22Rv1 (cell line): Measurements from ENCODE around the gene SKI.

Experiments
- H3K27ac ChIP-seq: fragments of 450-650 bp; 2 replicates; pipeline ENCODE4 v1.5.1; 2017
- ZFX ChIP-seq: fragments of 450-650 bp; IDR thresholded peaks from 2 replicates; pipeline ENCODE4 v1.6.1; 2017; ENCODE audit warnings: antibody characterized with exemption, borderline replicate concordance
- TF ChIP-seq, protein P1 (sequence below): fragments of 450-650 bp; IDR thresholded peaks from 2 replicates; pipeline ENCODE4 v1.5.1; 2017; ENCODE audit warnings: mild to moderate bottlenecking

The SKI gene

DNA sequence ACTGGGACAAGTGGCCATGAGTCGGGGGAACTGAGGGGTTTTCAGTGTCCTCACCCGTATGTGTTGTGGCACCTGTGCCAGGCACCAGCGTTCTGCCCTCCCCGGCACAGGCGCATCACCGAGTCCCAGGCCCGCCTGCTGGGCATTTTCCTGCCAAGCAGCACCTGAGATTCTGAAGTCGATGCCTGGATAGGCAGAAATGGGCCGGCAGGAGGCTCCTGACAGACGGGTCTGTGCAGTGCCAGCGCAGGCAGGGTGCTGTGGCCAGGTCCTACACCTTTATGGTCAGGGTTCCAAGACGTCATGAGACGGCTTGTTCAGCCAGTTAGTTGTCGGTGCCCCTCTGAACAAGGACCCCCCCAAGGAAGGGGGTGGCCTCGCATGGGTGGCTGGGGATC is 44.2 kb upstream of the SKI start:
- TF ChIP-seq, protein P1, sequence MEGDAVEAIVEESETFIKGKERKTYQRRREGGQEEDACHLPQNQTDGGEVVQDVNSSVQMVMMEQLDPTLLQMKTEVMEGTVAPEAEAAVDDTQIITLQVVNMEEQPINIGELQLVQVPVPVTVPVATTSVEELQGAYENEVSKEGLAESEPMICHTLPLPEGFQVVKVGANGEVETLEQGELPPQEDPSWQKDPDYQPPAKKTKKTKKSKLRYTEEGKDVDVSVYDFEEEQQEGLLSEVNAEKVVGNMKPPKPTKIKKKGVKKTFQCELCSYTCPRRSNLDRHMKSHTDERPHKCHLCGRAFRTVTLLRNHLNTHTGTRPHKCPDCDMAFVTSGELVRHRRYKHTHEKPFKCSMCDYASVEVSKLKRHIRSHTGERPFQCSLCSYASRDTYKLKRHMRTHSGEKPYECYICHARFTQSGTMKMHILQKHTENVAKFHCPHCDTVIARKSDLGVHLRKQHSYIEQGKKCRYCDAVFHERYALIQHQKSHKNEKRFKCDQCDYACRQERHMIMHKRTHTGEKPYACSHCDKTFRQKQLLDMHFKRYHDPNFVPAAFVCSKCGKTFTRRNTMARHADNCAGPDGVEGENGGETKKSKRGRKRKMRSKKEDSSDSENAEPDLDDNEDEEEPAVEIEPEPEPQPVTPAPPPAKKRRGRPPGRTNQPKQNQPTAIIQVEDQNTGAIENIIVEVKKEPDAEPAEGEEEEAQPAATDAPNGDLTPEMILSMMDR, result no peak
- no peak for TF ChIP-seq ZFX

DNA sequence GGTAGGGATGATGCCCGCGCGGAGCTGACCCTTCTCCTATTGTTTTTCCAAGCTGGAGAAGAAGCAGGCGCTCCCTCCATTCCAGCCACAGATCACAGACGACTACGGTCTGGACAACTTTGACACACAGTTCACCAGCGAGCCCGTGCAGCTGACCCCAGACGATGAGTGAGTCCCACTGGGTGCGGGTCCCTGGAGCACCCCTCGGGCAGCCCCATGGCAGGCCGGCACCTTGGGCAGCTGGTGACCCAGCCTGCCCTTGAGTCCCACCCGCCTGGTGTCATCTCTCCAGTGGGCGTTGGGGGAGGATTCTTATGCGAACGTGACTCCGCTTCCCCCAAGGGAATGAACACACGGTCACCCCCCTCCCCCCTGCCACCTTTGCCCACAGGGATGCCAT is 43.6 kb upstream of the SKI start:
- no peak for TF ChIP-seq ZFX
- TF ChIP-seq, protein P1, result no peak
- no peak overlapping the region for H3K27ac ChIP-seq

More for the DNA sequence above, 44.2 kb upstream of the SKI start:
- no peak overlapping the region for H3K27ac ChIP-seq

- H3K27ac ChIP-seq, result no peak overlapping the region
- TF ChIP-seq, protein P1, result no peak
- no peak for TF ChIP-seq ZFX
These were observed 43.2 kb upstream of the SKI start for GRCh38 chr1:2184934-2185333.

GRCh38 chr1:2185880-2186855 is 42.0 kb upstream of the SKI start:
- no peak overlapping the region for H3K27ac ChIP-seq
- no peak for TF ChIP-seq ZFX
- TF ChIP-seq, protein P1, result no peak

DNA sequence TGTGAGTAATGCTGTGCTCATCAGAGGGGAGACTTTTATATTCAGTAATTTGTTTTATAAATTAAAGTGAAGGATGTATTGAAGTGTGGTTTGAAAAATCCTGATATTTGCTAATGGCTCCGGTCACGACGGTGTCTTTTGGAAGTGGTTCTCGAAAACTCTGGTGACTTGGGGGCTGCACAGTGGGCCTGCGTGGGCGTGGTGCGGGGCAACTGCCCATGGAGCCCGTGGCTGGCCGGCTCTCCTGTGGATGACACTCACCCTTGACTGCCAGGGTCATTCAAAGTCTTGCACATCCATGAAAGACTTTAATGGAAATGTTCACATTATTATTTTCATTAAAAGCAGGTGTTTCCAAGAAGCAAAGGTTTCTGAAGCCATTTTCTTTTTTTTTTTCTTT is 41.2 kb upstream of the SKI start:
- TF ChIP-seq ZFX, result no peak
- TF ChIP-seq, protein P1, result no peak
- H3K27ac ChIP-seq, result no peak overlapping the region

GRCh38 chr1:2187619-2188018 is 40.5 kb upstream of the SKI start:
- TF ChIP-seq, protein P1, result no peak
- no peak for TF ChIP-seq ZFX
- H3K27ac ChIP-seq, result 0 out of 2 replicates have a peak overlapping the region, but pooled peaks have one; percentile 4

DNA sequence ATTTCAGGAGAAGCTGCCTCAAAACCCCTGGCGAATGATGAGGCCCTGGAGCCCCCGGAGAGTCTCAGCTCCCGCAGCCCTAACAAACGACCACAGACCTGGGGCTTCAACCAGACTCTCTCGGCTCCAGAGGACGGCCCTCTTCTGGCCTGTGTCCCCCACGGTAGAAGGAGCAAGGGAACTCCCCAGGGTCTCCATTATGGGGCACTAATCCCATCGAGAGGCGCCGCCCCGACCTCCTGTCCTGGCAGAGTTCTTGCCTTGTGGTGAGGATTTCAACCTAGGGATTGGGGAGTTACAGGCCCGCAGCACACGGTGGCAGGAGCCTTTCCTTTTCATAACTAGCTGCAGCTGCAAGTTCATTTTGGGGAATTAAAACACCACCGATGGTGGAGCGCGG is 39.8 kb upstream of the SKI start:
- 0 out of 2 replicates have a peak overlapping the region, but pooled peaks have one; percentile 4 for H3K27ac ChIP-seq
- no peak for TF ChIP-seq ZFX
- TF ChIP-seq, protein P1, result no peak
